Endothelial cell of umbilical vein (primary cell): Measurements from ENCODE around the gene RRP36.

Source experiments
- EZH2 ChIP-seq: IDR thresholded peaks from 2 replicates; pipeline ENCODE4 v1.6.1; 2012; ENCODE audit warnings: borderline replicate concordance, low read depth, mild to moderate bottlenecking, moderate library complexity, low read length, inconsistent platforms; ENCODE audit not compliant: severe bottlenecking
- POLR2AphosphoS5 ChIP-seq: IDR thresholded peaks from 2 replicates; pipeline ENCODE4 v1.6.1; 2012; ENCODE audit warnings: low read depth, mild to moderate bottlenecking, control low read depth, low read length, moderate library complexity; ENCODE audit not compliant: insufficient read depth
- TF ChIP-seq, protein P1 (sequence below), 2 donors: IDR thresholded peaks; 1 replicate in 1 of 2; 2 replicates in 1 of 2; pipeline ENCODE4 v1.5.1; 2011; ENCODE audit warnings: low read length in 2 of 2, mild to moderate bottlenecking in 2 of 2, moderate library complexity in 2 of 2, control low read depth in 1 of 2, inconsistent platforms in 1 of 2, low read depth in 1 of 2; ENCODE audit not compliant: insufficient read depth in 1 of 2; ENCODE audit errors: extremely low read depth in 1 of 2

DNA sequence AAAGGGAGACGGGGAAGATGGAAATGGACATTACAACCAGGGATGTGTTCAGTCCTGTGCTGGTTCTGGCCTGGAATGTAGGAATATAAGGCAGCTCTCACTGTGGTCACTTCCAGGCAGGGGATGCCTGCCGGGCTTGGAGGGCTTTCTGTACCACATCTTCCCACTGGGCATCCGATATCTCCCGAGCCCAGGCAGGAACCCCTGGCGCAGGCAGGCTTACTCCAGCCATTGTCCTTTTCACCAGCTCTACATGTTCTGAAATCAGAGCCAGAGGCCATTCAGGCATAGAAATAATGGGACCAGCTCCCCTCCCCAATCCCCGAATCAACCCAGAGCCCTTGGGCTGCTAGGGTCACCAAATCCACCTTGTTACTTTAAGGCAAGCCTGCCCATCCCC lies 9.1 kb upstream of the RRP36 start:
- TF ChIP-seq EZH2: no peak
- TF ChIP-seq, protein P1, sequence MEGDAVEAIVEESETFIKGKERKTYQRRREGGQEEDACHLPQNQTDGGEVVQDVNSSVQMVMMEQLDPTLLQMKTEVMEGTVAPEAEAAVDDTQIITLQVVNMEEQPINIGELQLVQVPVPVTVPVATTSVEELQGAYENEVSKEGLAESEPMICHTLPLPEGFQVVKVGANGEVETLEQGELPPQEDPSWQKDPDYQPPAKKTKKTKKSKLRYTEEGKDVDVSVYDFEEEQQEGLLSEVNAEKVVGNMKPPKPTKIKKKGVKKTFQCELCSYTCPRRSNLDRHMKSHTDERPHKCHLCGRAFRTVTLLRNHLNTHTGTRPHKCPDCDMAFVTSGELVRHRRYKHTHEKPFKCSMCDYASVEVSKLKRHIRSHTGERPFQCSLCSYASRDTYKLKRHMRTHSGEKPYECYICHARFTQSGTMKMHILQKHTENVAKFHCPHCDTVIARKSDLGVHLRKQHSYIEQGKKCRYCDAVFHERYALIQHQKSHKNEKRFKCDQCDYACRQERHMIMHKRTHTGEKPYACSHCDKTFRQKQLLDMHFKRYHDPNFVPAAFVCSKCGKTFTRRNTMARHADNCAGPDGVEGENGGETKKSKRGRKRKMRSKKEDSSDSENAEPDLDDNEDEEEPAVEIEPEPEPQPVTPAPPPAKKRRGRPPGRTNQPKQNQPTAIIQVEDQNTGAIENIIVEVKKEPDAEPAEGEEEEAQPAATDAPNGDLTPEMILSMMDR (IDR thresholded peaks at IDR 0.05; ENCODE audit: extremely low read depth in 1 of 2, insufficient read depth in 1 of 2, low read depth in 1 of 2, low read length in 2 of 2): no peak
- no peak for TF ChIP-seq POLR2AphosphoS5
